Mesenteric fat pad (tissue), 1 donor: ENCODE data around the gene TTC34. TPM values are rescaled to one million over a fixed set of nuclear protein-coding genes. Genes with fewer than 3 reads are reported as not detected.
"Not testable (repeated sequence)": the region's sequence is repeated elsewhere in the genome, so short reads cannot be mapped to it uniquely, and the experiment has no call there.

Experiments used
- DNase-seq: peaks from one replicate; pipeline ENCODE4 v3.0.0-alpha.2; 2020; ENCODE audit warnings: low spot score
- total RNA-seq: library from RNA; stranded (reverse); fragmentation: NEBNext Ultra II Directional; extraction: Animal tissue kit (Norgen Biotek cat#: 25700); gene quantifications from one replicate; pipeline ENCODE4 v1.2.1, GENCODE V29; 2021
- donor health status: DM: yes; HTN: yes; CAD: no.

Gene TTC34
- total RNA-seq, 1 donor from 2014 or later: 0.35 TPM

DNA sequence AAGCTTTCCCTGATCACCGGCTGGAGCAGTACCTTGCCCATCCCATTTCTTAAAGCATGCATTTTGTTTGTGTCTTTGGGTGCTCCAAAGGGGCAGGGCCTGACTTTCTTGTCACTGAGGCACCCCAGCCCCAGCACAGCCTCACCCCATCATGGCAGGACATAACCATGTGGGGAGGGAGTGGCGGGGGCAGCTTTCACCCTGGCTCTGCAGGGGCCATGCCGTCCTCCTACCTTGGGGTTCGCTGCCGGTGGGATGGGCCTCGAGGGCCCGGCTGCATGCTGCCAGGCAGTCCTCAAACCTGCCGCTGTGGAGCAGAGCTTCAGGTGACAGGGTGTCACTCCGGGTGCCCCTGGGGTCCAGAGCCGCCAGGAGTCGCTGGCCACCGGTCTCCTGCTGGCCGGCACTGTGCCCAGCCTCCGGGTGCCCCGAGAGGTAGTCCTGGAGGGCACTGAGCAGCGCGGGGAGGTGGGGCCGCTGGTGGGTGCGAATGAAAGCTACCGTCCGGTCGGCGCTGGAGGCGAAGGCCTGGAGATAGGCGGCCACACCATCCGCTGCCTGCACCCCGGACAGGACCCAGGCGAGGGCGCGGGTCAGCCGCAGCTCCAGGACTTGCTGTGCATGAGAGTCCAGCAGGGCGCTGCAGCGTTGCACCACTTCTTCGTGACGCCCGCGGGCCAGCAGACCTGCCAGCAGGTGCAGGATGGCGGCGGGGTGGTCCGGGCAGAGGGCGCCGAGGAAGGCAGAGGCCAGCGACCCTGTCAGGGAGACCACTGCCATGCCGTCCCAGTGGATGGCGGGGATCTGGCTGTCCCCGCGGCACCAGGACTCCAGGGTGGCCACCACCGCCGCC is 1.5 kb downstream of the TTC34 start:
- no peak for DNase-seq

DNA sequence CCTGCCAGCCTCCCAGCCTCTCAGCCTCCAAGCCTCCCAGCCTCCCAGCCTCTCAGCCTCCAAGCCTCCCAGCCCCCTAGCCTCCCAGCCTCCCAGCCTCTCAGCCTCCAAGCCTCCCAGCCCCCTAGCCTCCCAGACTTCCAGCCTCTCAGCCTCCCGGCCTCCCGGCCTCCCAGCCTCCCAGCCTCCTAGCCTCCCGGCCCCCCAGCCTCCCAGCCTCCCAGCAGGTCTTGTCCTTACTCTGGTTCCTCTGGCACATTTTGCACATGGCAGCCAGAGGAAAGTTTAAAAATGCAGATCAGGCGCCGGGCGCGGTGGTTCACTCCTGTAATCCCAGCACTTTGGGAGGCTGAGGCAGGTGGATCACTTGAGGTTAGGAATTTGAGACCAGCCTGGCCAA is 2.5 kb downstream of the TTC34 start:
- not testable (repeated sequence) for DNase-seq

DNA sequence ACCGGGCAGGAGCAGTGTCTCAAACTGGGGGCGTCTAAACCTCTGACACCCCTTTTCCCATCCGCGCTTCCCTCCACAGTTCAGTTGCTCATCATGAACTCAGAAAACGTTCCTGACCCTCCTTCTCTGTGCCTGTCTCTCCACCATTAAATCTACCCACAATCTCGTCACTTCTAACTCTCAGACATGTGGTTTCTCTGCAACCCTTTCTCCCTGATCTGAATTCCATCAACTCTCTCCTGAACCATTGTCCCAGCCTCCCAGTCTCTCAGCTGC is 3.8 kb downstream of the TTC34 start:
- DNase-seq: no peak

DNA sequence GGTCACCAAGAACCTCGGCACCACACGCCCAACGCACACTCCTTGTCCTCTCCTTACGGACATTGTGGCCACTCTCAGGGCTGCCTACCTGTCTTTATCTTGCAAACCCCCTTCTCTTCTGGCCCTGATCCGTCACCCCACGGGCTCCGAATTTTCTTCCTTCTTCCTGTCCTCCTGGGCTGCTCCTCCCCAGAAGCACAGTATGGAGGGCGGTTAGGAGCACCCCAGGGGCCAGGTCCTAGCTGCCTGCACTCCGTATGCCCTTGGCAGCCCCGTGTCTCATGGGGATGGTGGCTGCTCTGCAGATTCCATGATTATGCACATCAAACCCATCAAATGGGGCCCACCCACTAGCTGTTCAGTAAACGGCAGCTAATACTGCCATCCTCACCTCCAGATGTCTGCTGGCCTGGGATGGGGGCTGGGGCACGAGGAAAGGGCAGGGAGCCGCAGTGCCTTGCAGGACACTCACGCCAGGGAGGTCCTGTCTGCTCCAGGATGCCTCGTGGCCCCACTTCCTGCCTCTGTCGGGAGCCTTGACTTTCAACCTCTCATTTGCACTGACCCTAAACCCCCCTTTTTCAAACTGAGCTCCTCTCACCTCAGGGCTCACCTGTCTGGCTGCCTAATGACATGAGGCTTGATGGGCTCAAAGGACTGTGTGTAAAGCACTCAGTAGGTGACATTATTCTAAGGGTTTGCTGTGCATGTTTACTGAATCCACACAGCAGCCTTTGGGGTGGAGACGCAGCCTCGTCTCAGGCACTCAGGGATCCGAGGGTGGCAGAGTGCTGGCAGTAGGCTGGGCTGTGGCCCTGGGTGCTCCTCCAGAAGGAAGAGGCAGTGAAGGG is 4.4 kb downstream of the TTC34 start:
- DNase-seq: no peak

DNA sequence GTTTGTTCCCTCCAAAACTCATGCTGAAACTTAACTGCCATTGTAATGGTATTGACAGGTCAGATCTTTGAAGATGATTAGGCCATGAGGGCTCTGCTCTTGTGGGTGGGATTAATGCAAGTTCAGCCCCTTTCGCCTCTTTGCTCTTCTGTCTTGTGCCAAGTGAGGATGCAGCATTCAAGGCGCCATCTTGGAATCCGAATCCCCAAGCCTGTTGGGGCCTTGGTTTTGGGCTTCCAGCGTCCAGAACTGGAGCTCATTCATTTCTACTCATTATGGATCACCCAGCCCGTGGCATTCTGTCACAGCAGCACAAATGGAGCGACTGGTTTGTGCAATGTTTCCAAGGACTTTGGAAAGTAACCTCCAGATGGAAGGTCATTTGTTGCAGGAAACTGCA is 5.6 kb downstream of the TTC34 start:
- DNase-seq: no peak

DNA sequence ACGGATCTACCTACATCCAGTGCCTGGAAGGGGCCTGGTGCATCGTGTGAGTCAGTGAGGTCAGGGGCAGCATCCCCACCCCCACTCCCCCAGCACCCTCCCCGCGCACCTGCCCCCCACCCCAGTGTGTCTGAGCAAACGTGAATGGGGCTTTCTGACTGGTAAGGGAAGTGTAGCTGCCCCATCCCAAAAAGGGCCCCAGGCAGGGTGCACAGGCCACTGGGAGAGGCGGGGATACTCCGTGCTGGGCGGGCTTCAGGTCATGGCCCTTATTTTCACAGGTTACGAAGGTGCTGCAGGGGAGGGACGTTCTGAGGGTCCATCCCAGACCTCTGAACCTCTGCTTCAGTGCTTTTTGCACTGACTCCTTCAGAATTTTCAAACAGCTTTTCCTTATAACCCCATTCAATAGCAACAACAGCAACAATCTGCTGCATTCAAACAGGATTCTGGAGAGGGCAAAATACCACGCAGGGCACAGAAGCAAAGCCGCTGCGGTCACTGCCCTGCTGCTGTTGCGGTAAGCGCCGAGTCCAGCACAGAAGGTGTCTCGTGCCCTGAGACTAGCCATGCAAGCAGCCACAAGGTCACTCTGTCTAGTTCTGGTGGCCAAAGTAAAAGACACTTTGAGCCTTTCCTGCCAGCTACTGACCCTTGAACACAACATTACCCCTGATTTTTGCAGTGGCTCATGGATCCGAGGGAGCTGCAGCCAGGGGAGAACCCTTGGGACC is 10.3 kb downstream of the TTC34 start:
- no peak for DNase-seq

DNA sequence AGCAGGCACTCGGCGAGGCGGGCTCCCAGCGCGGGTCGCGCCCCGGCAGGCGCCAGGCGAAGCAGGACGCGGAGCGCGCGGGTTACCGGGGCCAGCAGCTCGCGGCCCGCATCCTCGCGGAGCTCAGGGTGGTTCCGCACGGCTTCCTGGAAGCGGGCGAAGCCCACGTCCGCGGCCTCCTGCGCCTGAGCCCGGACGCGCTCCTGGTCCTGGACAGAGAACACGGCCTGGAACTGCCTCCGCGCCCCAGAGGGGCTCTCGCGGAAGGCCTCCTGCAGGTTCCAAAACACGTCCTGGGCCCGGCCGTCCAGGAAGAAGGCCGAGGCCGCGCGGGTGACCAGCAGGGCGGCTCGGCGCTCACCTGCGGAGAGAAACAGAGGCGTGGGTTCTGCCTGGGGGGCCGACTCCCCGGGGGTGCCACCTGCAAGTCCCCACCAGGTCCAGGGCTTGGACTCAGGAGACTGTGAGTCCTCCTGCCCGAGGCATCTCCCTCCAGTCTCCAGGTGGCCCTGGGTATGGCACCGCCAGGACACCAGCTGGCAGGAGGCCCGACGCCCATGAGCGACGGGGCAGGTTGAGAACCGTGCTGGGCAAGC is 11.4 kb downstream of the TTC34 start:
- DNase-seq: no peak

DNA sequence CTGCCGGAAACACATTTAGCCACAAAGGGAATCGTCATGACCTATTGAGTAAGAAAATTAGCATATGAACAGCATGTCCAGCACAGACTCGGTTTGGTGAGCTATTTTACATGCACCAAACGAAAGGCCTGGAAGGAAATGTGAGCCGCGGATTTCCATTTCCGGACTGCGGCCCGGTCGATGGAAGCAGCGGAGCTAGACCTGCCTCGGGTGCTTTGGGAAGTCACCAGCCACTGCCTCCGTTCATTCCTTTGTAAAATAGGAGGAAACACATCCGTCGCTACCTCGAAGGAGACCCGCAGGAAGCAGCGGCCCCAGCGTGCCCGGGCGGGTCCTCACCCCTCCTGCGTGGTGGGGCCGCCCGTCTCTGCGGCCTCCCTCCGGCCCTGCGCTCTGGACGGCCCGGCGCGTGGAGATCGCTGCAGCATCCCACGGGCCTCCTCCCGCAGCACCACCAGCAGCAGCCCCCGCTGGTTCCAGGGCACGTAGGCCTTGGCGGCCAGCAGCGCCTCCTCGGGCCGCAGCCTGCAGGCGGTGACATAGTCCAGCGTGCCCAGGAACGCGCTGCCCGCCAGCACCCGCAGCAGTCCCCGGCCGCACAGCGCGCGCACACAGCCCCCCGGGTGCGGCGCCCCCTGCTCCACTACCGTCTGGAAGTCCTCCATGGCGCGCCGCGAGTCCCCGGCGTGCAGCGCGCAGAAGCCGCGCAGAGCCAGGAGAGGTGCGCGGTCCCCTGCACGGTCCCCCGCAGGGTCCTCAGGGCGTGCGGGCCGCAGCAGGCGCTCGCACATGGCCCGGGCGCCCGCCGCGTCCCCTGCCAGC is 12.1 kb downstream of the TTC34 start:
- DNase-seq: peak; percentile 62

DNA sequence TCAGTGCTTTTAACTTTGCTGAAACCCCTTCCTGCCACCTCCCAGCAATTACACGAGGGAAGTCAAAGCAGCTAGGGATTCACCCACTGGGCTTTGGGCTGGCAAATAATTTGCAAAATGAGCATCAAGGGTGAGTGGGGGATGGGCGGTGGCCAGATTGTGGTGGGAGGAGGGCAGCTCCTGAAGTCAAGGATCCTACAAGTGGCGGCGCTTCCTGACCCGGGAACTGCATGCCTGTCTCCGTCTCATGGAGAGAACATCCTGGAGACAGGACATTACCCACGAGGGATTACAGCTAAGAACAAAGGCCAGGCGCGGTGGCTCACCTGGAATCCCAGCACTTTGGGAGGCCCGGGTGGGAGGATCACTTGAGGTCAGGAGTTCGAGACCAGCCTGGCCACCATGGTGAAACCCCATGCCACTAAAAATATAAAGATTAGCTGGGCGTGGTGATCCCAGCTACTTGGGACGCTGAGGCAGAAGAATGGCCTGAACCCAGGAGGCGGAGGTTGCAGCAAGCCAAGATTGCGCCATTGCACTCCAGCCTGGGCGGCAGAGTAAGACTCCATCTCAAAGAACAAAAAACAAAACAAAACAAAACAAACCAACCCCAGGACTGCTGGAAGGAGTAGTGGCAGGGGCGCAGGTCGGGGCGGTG is 12.9 kb downstream of the TTC34 start:
- no peak for DNase-seq

DNA sequence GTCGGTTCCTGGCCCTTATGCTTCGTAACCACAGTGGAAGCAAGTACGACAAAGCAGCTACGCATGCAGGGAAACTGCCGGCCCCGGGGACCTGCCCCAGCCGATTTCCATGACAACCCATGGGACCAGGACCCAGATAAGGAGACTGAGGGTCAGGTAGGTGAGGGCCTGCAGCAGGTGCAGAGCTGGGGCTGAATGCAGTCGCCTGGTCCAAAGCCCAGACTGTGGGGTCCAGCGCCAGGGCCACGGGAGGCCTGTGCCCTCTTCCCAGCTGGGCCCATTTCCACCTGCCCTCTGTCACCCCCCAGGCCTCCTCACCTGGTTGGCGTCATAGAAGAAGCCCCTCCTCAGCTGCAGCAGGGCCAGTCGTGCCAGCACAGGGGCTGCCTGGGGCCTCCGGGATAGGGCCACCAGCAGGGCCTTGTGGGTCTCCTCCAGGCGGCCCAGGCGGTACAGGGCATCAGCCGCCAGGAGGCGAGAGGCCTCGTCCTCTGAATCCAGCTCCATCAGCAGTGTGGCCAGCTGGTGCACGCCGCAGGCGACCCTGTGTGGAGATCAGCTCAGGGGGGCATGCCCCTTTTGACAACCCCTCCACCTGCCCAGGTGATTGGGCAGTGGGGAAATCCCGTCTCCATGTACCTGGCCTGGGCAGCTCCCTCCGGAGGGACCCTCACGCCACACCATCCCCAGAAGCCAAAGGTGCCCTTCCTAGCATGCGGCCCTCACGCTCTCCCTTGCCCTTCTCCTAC is 14.2 kb downstream of the TTC34 start:
- DNase-seq: peak; percentile 87

DNA sequence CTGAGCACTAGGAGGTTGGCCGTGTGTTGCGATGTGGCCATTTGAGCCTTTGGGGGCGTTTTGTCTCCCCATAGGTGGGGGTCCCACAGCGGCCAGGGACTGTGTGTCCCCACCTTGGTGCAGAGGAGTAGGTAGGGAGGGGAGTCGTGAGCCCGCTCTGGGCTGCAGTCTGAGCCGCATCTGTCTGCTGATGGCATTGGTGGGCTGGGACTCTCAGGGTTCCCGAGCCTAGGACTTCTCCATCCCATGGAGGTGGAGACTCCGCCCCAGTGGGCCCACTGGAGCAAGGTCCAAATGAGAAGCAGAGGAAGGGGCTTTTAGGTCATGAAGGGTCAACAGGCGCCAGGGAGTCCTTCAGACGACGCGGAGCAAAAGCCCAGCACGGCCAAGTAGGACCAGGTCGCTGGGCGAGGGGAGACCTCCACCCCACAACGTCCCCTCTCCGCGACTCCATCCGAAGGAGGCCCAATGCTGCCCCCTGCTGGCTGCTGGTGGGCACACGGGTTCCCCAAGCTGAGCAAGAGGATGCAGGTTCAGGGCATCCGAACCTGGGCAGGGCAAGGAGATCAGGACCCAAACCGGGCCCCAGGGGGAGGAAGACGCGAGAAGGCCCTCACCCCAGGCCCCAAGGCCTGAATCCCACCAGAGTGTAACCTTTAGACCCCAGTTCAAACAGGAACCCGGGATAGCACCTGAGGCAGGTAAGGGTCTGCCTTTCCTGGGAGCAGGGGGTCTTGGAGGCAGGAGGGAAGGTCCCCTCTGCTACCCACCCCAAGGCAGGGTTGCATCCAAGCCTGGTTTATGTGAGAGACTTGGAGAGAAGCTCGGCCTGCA is 14.9 kb downstream of the TTC34 start:
- peak; percentile 89 for DNase-seq

DNA sequence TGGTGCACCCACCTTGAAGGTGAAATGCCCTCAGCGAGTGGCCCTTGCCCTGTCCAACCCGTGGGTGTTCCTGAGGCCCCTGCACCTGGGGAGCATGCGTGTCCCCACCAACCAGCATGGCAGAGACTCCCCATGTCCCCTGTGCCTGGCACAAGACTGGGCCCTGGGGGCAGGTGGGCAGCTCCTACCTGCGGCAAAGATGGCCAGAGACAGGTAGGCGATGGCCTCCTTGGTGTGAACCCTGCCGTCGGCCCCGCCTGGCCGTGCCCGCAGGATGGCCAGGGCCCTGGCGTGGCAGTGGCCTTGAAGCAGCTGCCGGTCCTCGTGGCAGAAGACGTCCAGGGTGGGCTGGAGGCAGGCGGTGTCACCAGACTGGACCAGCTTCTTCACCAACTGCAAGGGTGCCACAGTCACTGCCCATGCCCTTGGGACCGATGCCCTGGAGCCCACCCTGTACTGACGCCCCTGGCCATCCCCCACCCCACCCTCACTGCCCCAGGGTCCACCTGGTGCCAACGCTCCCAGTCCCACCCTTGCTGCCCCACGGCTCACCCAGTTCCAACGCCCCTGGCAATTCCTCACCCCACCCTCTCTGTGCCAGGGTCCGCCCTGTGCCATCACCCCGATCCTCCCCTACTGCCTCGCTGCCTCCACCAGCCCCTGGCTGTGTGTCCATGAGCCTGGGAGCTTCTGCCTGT is 15.7 kb downstream of the TTC34 start:
- peak; percentile 84 for DNase-seq

DNA sequence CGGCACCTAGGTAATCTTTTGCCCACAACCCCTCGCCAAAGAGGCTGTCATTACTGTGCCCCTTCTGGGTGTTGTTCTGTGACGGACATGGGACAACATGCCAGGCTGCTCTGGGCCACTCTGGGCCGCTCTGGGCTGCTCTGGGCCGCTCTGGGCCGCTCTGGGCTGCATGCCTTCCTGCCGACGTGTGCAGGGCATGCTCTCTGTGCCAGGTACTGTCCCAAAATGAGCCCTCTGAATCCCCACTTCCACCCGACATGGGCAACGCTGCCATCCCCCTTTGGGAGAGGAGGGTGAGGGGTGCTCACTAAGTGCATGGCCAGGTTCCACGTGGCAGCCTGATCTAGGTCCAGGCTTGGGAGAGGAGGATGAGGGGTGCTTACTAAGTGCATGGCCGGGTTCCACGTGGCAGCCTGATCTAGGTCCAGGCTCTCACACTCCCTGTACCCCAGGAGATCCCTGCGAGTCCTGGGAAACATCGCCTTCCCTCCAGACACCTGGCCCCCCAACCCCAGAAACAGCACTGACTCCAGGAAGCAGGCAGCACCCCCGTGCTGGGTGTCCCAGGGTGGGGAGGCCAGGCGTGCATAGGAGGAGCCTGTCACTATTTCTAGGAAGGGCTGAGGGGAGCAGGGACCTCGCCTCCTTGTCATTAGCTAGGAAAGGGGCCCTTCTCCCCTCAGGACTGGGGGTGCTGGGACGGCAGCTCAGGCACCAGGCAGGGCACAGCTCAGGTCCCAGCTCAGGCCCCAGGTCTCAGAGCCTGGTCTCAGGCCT is 16.5 kb downstream of the TTC34 start:
- peak; percentile 76 for DNase-seq

DNA sequence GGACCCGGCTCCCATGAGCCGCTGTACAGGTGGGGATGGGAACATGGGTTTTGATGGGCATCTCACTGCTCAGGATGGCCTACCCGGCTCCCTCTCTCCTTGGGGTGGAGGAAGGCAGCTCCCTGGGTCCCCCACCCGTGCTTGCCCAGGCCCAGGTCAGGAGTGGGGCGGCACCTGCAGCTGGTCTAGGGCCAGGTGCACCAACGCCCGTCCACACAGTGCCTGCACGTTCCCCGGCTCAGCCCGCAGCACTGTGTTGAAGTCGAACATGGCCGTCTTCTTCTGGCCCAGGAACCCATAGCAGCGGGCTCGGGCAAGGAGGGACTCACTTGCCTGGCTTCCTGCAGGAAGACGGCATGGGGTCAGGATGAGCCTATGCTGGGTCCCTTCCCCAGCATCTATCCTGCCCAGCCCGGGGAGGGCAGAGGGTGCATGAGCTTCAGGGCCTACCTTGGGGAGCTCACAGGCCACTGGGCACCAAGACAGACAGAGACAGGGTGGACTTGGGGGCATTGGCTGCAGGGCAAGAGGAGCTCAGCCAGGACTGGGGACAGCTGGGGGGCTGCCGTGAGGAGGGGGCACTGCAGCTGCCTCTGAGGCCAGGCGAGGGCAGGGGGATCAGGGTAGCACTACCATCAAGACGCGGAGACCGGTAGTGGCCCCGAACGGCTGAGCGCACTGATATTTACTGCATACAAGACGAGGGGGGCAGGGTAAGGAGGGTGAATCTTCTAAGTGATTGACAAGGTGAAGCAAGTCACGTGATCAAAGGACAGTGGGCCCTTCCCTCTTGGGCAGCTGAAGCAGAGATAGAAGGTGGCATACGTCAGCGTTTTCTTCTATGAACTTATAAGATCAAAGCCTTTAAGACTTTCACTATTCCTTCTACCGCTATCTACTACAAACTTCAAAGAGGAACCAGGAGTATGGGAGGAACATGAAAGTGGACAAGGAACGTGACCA is 17.8 kb downstream of the TTC34 start:
- DNase-seq: peak; percentile 67

DNA sequence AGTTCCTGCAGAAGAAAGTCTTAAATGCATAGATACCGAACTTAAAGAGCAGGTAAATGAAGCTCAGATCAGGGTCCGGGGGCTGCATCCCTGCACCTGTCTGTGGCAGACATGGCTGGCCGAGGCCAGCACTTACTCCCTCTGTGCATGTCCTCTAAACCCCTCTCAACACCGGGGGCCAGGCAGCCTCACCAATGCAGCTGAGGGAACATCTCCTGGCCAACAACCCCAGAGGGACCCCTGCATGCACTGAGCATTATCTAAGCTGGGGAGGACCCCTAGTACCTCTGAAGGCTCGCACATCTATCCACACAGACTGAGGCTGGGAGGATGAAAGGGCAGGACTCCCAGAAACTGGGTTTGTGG is 18.4 kb downstream of the TTC34 start:
- DNase-seq: peak; percentile 72

DNA sequence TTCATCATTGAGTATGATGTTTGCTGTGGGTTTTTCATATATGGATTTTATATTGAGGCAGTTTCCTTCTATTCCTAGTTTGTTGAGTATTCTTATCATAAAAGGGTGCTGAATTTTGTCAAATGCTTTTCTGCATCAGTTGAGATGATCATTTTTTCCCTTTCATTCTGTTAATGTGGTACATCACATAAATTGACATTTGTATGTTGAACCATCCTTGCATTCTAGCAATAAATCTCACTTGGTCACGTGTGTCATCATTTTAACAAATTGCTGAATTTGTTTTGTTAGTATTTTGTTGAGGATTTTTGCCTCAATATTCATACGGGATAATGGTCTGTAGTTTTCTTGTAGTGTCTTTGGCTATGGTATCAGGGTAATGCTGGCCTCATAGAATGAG is 19.9 kb downstream of the TTC34 start:
- DNase-seq: no peak
